Stimulated activated CD4-positive, alpha-beta T cell treated with anti-CD3 and anti-CD28 coated beads, TNF-alpha, amount 100 ng/mL, for 24 hours (primary cell): Measurements from ENCODE around the gene HIRA.
"Not testable (repeated sequence)": the region's sequence is repeated elsewhere in the genome, so short reads cannot be mapped to it uniquely, and the experiment has no call there.

Experiments
- DNase-seq, 3 experiments: peaks; one replicate each; pipeline ENCODE4 v3.0.0-alpha.2; 2020; ENCODE audit warnings: low read depth in 3 of 3

The HIRA gene

GRCh38 chr22:19385221-19385906 lies 46.2 kb downstream of the HIRA start:
- no peak for DNase-seq

- DNase-seq: no peak
These were observed 48.2 kb downstream of the HIRA start for GRCh38 chr22:19383292-19383691.

- no peak for DNase-seq
These were observed 49.3 kb downstream of the HIRA start for GRCh38 chr22:19382240-19382639.

GRCh38 chr22:19378344-19378674 lies 53.2 kb downstream of the HIRA start:
- DNase-seq: no peak

- DNase-seq: no peak
These were observed 53.8 kb downstream of the HIRA start for GRCh38 chr22:19377565-19378343.

GRCh38 chr22:19376971-19377370 lies 54.6 kb downstream of the HIRA start:
- no peak for DNase-seq

GRCh38 chr22:19376247-19376646 lies 55.3 kb downstream of the HIRA start:
- no peak for DNase-seq

GRCh38 chr22:19375435-19375834 lies 56.1 kb downstream of the HIRA start:
- no peak for DNase-seq

- no peak for DNase-seq
These were observed 57.1 kb downstream of the HIRA start for GRCh38 chr22:19374410-19374809.

- DNase-seq: no peak
These were observed 58.1 kb downstream of the HIRA start for GRCh38 chr22:19373450-19373849.

GRCh38 chr22:19371893-19372292 lies 59.6 kb downstream of the HIRA start:
- no peak for DNase-seq

GRCh38 chr22:19368876-19369275 lies 62.7 kb downstream of the HIRA start:
- no peak for DNase-seq

- no peak for DNase-seq
These were observed 63.7 kb downstream of the HIRA start for GRCh38 chr22:19367763-19368367.

GRCh38 chr22:19363541-19363940 lies 68.0 kb downstream of the HIRA start:
- not testable (repeated sequence) for DNase-seq

GRCh38 chr22:19361501-19362103 lies 69.9 kb downstream of the HIRA start:
- DNase-seq: no peak

GRCh38 chr22:19360862-19361261 lies 70.7 kb downstream of the HIRA start:
- no peak for DNase-seq

- DNase-seq: no peak
These were observed 71.2 kb downstream of the HIRA start for GRCh38 chr22:19360300-19360792.

- no peak for DNase-seq
These were observed 71.8 kb downstream of the HIRA start for GRCh38 chr22:19359554-19360299.

- DNase-seq: no peak
These were observed 72.6 kb downstream of the HIRA start for GRCh38 chr22:19358703-19359553.

GRCh38 chr22:19358195-19358594 lies 73.3 kb downstream of the HIRA start:
- no peak for DNase-seq
